DND-41 (cell line): ENCODE data around the gene SRL.

ENCODE experiments used
- ATAC-seq: fragments of 200-7000 bp; cut with Tn5 transposase; 3 replicates; pipeline ENCODE4 v1.9.1; 2021; ENCODE audit warnings: low read depth; ENCODE audit not compliant: insufficient read depth
- DNase-seq: peaks from one replicate; pipeline ENCODE4 v3.0.0-alpha.2; 2020
- H2AFZ ChIP-seq: 2 replicates; pipeline ENCODE4 v1.6.0; 2012; ENCODE audit warnings: low read depth, low read length
- H3K27ac ChIP-seq: 2 replicates; pipeline ENCODE4 v1.5.1; 2012; ENCODE audit warnings: low read length, inconsistent platforms
- H3K27me3 ChIP-seq: fragments of 200-600 bp; sonication (generic); 2 replicates; pipeline ENCODE4 v1.6.0; 2012; ENCODE audit warnings: low read length, mild to moderate bottlenecking, inconsistent platforms; ENCODE audit not compliant: insufficient read depth, poor library complexity
- H3K36me3 ChIP-seq: 2 replicates; pipeline ENCODE4 v1.5.1; 2012; ENCODE audit warnings: low read length, inconsistent platforms; ENCODE audit not compliant: insufficient read depth
- H3K4me1 ChIP-seq: 2 replicates; pipeline ENCODE4 v1.5.1; 2012; ENCODE audit warnings: mild to moderate bottlenecking, low read length; ENCODE audit not compliant: insufficient read depth
- H3K4me2 ChIP-seq: 2 replicates; pipeline ENCODE4 v1.6.0; 2012; ENCODE audit warnings: mild to moderate bottlenecking, moderate library complexity, low read length, inconsistent platforms; ENCODE audit not compliant: insufficient read depth
- H3K4me3 ChIP-seq, 2 experiments: fragments of 200-600 bp in 1 of 2; shearing (Covaris generic) in 1 of 2; 2 replicates each; pipeline ENCODE4 v1.5.1; 2012 to 2016; ENCODE audit warnings: inconsistent platforms in 2 of 2, low read length in 2 of 2, mild to moderate bottlenecking in 2 of 2, low read depth in 1 of 2, moderate library complexity in 1 of 2
- H3K79me2 ChIP-seq: 2 replicates; pipeline ENCODE4 v1.6.0; 2012; ENCODE audit warnings: low read length, inconsistent platforms; ENCODE audit not compliant: insufficient read depth
- H3K9ac ChIP-seq: 2 replicates; pipeline ENCODE4 v1.6.0; 2012; ENCODE audit warnings: low read depth, mild to moderate bottlenecking, inconsistent platforms, low read length, moderate library complexity
- H3K9me3 ChIP-seq: 2 replicates; pipeline ENCODE4 v1.5.1; 2012; ENCODE audit warnings: low read length, moderate library complexity, mild to moderate bottlenecking, inconsistent platforms; ENCODE audit not compliant: insufficient read depth, severe bottlenecking
- H4K20me1 ChIP-seq: 2 replicates; pipeline ENCODE4 v1.6.0; 2012; ENCODE audit warnings: low read length; ENCODE audit not compliant: insufficient read depth
- CTCF ChIP-seq: IDR thresholded peaks from 2 replicates; pipeline ENCODE4 v1.5.1; 2012; ENCODE audit warnings: borderline replicate concordance, low read length, moderate library complexity, mild to moderate bottlenecking; ENCODE audit not compliant: poor library complexity, severe bottlenecking; ENCODE audit errors: extremely low read depth
- EZH2 ChIP-seq: IDR thresholded peaks from 3 replicates; pipeline ENCODE4 v1.6.1; 2012; ENCODE audit warnings: borderline replicate concordance, low read depth, mild to moderate bottlenecking, moderate library complexity, low read length, inconsistent platforms; ENCODE audit not compliant: severe bottlenecking

The SRL gene

DNA sequence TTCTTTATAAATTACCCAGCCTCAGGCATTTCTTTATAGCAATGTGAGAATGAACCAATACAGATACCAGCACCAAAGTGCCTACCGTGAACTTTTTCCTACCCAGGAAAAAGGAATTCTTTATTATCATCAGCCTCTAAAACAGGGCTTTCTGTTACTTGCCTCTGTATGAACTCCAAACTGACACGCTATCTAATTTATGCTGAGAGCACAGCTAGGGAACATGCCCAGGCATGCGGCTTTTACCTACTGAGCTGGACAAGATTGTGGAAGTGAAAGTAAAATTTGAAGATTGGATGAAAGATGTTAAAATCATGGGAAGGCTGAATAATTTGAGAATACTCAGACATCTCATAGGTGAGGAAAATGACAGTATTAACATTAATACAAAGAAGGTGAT, 101.2 kb downstream of the SRL start:
- Histone ChIP-seq H3K9ac (no peak overlapping the region), H3K4me1 (no peaks in the 10 kb centered on the region), H3K27me3 (no peaks in the 10 kb centered on the region), H4K20me1 (no peaks in the 10 kb centered on the region), H3K79me2 (no peaks in the 10 kb centered on the region), H3K4me2 (no peak overlapping the region), H3K9me3 (no peaks in the 10 kb centered on the region), H3K4me3 (no peak overlapping the region), H3K27ac (no peak overlapping the region), H3K36me3 (no peaks in the 10 kb centered on the region), H2AFZ (no peak overlapping the region)
- ATAC-seq (no peak), DNase-seq (no peak)
- TF ChIP-seq CTCF = no peak
- no peak for TF ChIP-seq EZH2

DNA sequence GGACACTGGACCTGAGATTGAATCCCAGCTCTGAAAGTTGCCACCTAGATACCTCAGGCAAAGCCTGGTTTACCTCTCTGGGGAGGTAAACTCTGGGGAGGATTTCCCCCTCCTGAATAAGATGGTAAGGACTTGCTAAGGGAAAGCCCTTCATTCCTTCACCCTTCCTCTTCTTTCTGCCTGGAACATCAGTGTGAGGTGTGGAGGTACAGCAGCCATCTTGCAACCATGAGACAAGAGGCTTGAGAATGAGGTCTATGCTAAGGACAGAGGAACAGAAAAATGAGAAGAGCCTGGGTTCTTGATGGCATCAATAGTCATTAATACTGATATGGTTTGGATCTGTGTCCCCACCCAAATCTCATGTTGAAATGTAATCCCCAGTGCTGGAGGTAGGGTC, 101.9 kb downstream of the SRL start:
- H2AFZ ChIP-seq = no peak overlapping the region
- no peaks in the 10 kb centered on the region for H3K27me3 ChIP-seq
- ATAC-seq (no peak), DNase-seq (no peak)
- no peaks in the 10 kb centered on the region for H4K20me1 ChIP-seq
- H3K4me1 ChIP-seq = no peaks in the 10 kb centered on the region
- H3K9me3 ChIP-seq = no peaks in the 10 kb centered on the region
- TF ChIP-seq EZH2 (no peak), CTCF (no peak)
- H3K79me2 ChIP-seq = no peaks in the 10 kb centered on the region
- no peaks in the 10 kb centered on the region for H3K36me3 ChIP-seq
- H3K27ac ChIP-seq = no peak overlapping the region
- no peak overlapping the region for H3K9ac ChIP-seq
- no peak overlapping the region for H3K4me2 ChIP-seq
- H3K4me3 ChIP-seq = no peak overlapping the region
